Neural progenitor cell (in vitro differentiated cells): ENCODE data around the gene TRPM3. TPM values are rescaled to one million over a fixed set of nuclear protein-coding genes. Genes with fewer than 3 reads are reported as not detected.

Source experiments
- DNase-seq: peaks from one replicate; pipeline ENCODE4 v3.0.0-alpha.2; 2016; ENCODE audit warnings: low spot score
- H2AFZ ChIP-seq: fragments of 200-600 bp; sonication (generic); replicated peaks from 2 replicates; pipeline ENCODE4 v1.6.1; 2016; ENCODE audit warnings: antibody characterized with exemption
- H3F3A ChIP-seq: fragments of 200-600 bp; sonication (generic); 2 replicates; pipeline ENCODE4 v1.6.1; 2016; ENCODE audit warnings: antibody characterized with exemption, low read depth
- H3K27ac ChIP-seq: fragments of 200-600 bp; sonication (generic); 2 replicates; pipeline ENCODE4 v1.5.1; 2016; ENCODE audit warnings: mild to moderate bottlenecking
- H3K27me3 ChIP-seq: fragments of 200-600 bp; sonication (generic); 2 replicates; pipeline ENCODE4 v1.6.1; 2016; ENCODE audit warnings: mild to moderate bottlenecking, moderate library complexity
- H3K36me3 ChIP-seq: fragments of 200-600 bp; sonication (generic); 2 replicates; pipeline ENCODE4 v1.5.1; 2016
- H3K4me1 ChIP-seq: fragments of 200-600 bp; sonication (generic); 2 replicates; pipeline ENCODE4 v1.6.1; 2016; ENCODE audit warnings: mixed run types
- H3K4me2 ChIP-seq: fragments of 200-600 bp; sonication (generic); 2 replicates; pipeline ENCODE4 v1.6.1; 2016
- H3K4me3 ChIP-seq: fragments of 200-600 bp; sonication (generic); 2 replicates; pipeline ENCODE4 v1.5.1; 2016
- H3K79me2 ChIP-seq: fragments of 200-600 bp; sonication (generic); 2 replicates; pipeline ENCODE4 v1.6.1; 2016; ENCODE audit warnings: low read depth
- H3K9ac ChIP-seq: fragments of 200-600 bp; sonication (generic); 2 replicates; pipeline ENCODE4 v1.6.1; 2016
- H3K9me3 ChIP-seq: fragments of 200-600 bp; sonication (generic); 2 replicates; pipeline ENCODE4 v1.5.1; 2016; ENCODE audit warnings: low read depth
- H4K20me1 ChIP-seq: fragments of 200-600 bp; sonication (generic); 2 replicates; pipeline ENCODE4 v1.6.1; 2016; ENCODE audit warnings: low read depth
- H3K27ac Mint-ChIP-seq: 3 replicates; pipeline ENCODE4 v1.8.0; 2021; ENCODE audit warnings: mixed read lengths
- H3K27me3 Mint-ChIP-seq: 2 replicates; pipeline ENCODE4 v1.8.0; 2022; ENCODE audit warnings: low read depth, mild to moderate bottlenecking, inconsistent platforms, moderate library complexity, mixed read lengths; ENCODE audit not compliant: insufficient read depth
- H3K36me3 Mint-ChIP-seq: 3 replicates; pipeline ENCODE4 v1.8.0; 2021; ENCODE audit warnings: mixed read lengths
- H3K4me1 Mint-ChIP-seq: 3 replicates; pipeline ENCODE4 v1.8.0; 2021; ENCODE audit warnings: mixed read lengths
- H3K4me3 Mint-ChIP-seq: 3 replicates; pipeline ENCODE4 v1.8.0; 2021; ENCODE audit warnings: mild to moderate bottlenecking, moderate library complexity, mixed read lengths
- H3K9me3 Mint-ChIP-seq: 3 replicates; pipeline ENCODE4 v1.8.0; 2020; ENCODE audit warnings: mixed read lengths
- CTCF ChIP-seq: fragments of 200-600 bp; sonication (generic); IDR thresholded peaks from 2 replicates; pipeline ENCODE4 v1.5.1; 2017; ENCODE audit warnings: antibody characterized with exemption, mild to moderate bottlenecking
- EZH2 ChIP-seq: fragments of 200-600 bp; sonication (generic); IDR thresholded peaks from 2 replicates; pipeline ENCODE4 v1.6.1; 2017; ENCODE audit warnings: antibody characterized with exemption, mild to moderate bottlenecking, moderate library complexity
- EZH2phosphoT487 ChIP-seq: fragments of 200-600 bp; sonication (generic); IDR thresholded peaks from 2 replicates; pipeline ENCODE4 v1.6.1; 2017; ENCODE audit warnings: antibody characterized with exemption
- total RNA-seq: library from RNA; depleted of rRNA; stranded (reverse); fragments of >200 nt; gene quantifications from 2 replicates; pipeline ENCODE4 v1.2.3, GENCODE V29; 2015; ENCODE audit warnings: low replicate concordance

Gene TRPM3
- total RNA-seq, 1 donor from 2014 or later, result 37.2 TPM

GRCh38 chr9:70491426-70492318 lies 629.7 kb downstream of the TRPM3 start:
- H2AFZ ChIP-seq, result no peak overlapping the region
- H3K4me3 ChIP-seq, result no peak overlapping the region
- H3K9me3 Mint-ChIP-seq, result no peaks in the 10 kb centered on the region
- H4K20me1 ChIP-seq, result no peaks in the 10 kb centered on the region
- no peak for DNase-seq
- H3K27ac ChIP-seq, result no peak overlapping the region
- no peaks in the 10 kb centered on the region for H3K79me2 ChIP-seq
- H3K4me2 ChIP-seq, result no peak overlapping the region
- H3K27ac Mint-ChIP-seq, result no peak overlapping the region
- H3K36me3 Mint-ChIP-seq, result no peaks in the 10 kb centered on the region
- H3K27me3 Mint-ChIP-seq, result peaks cover 8% of the 10 kb centered on the region
- H3K9ac ChIP-seq, result no peak overlapping the region
- H3K9me3 ChIP-seq, result no peaks in the 10 kb centered on the region
- H3K4me3 Mint-ChIP-seq, result no peak overlapping the region
- peaks cover 6% of the 10 kb centered on the region for H3K4me1 ChIP-seq
- no peaks in the 10 kb centered on the region for H3F3A ChIP-seq
- no peaks in the 10 kb centered on the region for H3K36me3 ChIP-seq
- no peaks in the 10 kb centered on the region for H3K27me3 ChIP-seq
- peaks cover 6% of the 10 kb centered on the region for H3K4me1 Mint-ChIP-seq
- TF ChIP-seq EZH2phosphoT487 (no peak), CTCF (no peak), EZH2 (no peak)

DNA sequence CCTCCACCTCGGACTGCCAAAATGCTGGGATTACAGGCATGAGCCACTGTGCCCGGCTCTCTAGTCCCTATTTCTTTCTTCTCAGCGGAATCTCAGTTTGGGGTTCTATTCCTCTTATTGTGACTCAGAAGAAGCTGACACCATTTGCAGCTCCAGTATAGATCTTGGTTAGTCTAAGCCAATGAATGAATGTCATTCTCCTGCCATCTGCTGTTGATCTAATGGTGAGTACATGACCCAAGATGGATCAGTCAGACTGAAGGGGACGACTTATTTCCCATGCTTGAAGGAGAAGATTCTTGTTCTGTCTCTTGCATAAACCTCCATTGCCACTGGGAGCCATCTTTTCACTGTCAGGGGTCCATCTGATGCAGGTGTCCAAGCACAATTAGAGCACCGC lies 630.9 kb downstream of the TRPM3 start:
- Histone ChIP-seq H3K4me1 (peaks cover 6% of the 10 kb centered on the region), H3K9me3 (no peaks in the 10 kb centered on the region), H3K27ac (no peak overlapping the region), H2AFZ (no peak overlapping the region), H3F3A (no peaks in the 10 kb centered on the region), H3K36me3 (no peaks in the 10 kb centered on the region), H3K9ac (no peak overlapping the region), H3K79me2 (no peaks in the 10 kb centered on the region), H3K27me3 (no peaks in the 10 kb centered on the region), H3K4me2 (no peak overlapping the region), H4K20me1 (no peaks in the 10 kb centered on the region), H3K4me3 (no peak overlapping the region)
- H3K4me3 Mint-ChIP-seq, result no peak overlapping the region
- no peak for DNase-seq
- peaks cover 8% of the 10 kb centered on the region for H3K27me3 Mint-ChIP-seq
- TF ChIP-seq EZH2phosphoT487 (no peak), EZH2 (no peak), CTCF (no peak)
- no peak overlapping the region for H3K27ac Mint-ChIP-seq
- H3K36me3 Mint-ChIP-seq, result no peaks in the 10 kb centered on the region
- H3K4me1 Mint-ChIP-seq, result peaks cover 6% of the 10 kb centered on the region
- H3K9me3 Mint-ChIP-seq, result no peaks in the 10 kb centered on the region

- no peaks in the 10 kb centered on the region for H4K20me1 ChIP-seq
- H3K27me3 ChIP-seq, result no peaks in the 10 kb centered on the region
- peaks cover 6% of the 10 kb centered on the region for H3K4me1 ChIP-seq
- no peak overlapping the region for H3K27ac ChIP-seq
- no peaks in the 10 kb centered on the region for H3K9me3 ChIP-seq
- H3K79me2 ChIP-seq, result no peaks in the 10 kb centered on the region
- H3K4me2 ChIP-seq, result no peak overlapping the region
- Mint-ChIP-seq H3K4me1 (peaks cover 6% of the 10 kb centered on the region), H3K27me3 (peaks cover 13% of the 10 kb centered on the region), H3K9me3 (no peaks in the 10 kb centered on the region), H3K27ac (no peak overlapping the region), H3K36me3 (no peaks in the 10 kb centered on the region), H3K4me3 (no peak overlapping the region)
- no peak overlapping the region for H3K9ac ChIP-seq
- no peaks in the 10 kb centered on the region for H3F3A ChIP-seq
- H3K4me3 ChIP-seq, result no peak overlapping the region
- H3K36me3 ChIP-seq, result no peaks in the 10 kb centered on the region
- DNase-seq, result no peak
- H2AFZ ChIP-seq, result no peak overlapping the region
- TF ChIP-seq EZH2 (no peak), EZH2phosphoT487 (no peak), CTCF (no peak)
Observed at GRCh38 chr9:70488793-70489105, 632.7 kb downstream of the TRPM3 start.
